ENCODE results near the gene NPHP1.

DNA sequence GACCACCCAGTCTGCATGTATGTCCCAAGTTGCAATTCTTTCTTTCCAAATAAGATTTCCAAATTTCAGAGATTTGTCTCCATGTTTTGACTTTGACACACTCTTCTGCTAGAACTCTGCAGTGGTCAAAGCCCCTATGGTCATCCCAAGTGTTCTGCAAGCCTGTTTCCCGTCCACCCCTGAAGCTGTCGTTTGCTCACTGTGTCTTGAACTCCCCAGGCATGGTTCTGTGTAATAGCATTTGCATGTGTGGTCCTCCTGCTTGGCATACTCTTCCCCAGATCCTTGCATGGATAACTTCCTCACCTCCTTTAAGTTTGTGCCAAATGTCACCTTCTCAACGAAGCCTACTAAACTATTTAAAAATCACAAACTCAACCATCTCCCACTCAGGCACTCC, 11.4 kb upstream of the NPHP1 start:
- TF ChIP-seq, protein P1, sequence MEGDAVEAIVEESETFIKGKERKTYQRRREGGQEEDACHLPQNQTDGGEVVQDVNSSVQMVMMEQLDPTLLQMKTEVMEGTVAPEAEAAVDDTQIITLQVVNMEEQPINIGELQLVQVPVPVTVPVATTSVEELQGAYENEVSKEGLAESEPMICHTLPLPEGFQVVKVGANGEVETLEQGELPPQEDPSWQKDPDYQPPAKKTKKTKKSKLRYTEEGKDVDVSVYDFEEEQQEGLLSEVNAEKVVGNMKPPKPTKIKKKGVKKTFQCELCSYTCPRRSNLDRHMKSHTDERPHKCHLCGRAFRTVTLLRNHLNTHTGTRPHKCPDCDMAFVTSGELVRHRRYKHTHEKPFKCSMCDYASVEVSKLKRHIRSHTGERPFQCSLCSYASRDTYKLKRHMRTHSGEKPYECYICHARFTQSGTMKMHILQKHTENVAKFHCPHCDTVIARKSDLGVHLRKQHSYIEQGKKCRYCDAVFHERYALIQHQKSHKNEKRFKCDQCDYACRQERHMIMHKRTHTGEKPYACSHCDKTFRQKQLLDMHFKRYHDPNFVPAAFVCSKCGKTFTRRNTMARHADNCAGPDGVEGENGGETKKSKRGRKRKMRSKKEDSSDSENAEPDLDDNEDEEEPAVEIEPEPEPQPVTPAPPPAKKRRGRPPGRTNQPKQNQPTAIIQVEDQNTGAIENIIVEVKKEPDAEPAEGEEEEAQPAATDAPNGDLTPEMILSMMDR (IDR thresholded peaks at IDR 0.05; ENCODE audit: low read depth, low read length, missing input control): no peak
- TF ChIP-seq, protein P2, sequence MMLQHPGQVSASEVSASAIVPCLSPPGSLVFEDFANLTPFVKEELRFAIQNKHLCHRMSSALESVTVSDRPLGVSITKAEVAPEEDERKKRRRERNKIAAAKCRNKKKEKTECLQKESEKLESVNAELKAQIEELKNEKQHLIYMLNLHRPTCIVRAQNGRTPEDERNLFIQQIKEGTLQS (IDR thresholded peaks at IDR 0.05): no peak
- no peak for TF ChIP-seq JUND (IDR thresholded peaks at IDR 0.05)
- TF ChIP-seq, protein P3, sequence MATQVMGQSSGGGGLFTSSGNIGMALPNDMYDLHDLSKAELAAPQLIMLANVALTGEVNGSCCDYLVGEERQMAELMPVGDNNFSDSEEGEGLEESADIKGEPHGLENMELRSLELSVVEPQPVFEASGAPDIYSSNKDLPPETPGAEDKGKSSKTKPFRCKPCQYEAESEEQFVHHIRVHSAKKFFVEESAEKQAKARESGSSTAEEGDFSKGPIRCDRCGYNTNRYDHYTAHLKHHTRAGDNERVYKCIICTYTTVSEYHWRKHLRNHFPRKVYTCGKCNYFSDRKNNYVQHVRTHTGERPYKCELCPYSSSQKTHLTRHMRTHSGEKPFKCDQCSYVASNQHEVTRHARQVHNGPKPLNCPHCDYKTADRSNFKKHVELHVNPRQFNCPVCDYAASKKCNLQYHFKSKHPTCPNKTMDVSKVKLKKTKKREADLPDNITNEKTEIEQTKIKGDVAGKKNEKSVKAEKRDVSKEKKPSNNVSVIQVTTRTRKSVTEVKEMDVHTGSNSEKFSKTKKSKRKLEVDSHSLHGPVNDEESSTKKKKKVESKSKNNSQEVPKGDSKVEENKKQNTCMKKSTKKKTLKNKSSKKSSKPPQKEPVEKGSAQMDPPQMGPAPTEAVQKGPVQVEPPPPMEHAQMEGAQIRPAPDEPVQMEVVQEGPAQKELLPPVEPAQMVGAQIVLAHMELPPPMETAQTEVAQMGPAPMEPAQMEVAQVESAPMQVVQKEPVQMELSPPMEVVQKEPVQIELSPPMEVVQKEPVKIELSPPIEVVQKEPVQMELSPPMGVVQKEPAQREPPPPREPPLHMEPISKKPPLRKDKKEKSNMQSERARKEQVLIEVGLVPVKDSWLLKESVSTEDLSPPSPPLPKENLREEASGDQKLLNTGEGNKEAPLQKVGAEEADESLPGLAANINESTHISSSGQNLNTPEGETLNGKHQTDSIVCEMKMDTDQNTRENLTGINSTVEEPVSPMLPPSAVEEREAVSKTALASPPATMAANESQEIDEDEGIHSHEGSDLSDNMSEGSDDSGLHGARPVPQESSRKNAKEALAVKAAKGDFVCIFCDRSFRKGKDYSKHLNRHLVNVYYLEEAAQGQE (IDR thresholded peaks at IDR 0.05): no peak
